Ectodermal cell (in vitro differentiated cells): ENCODE data around the gene NAAA.

Source experiments
- H3K27ac ChIP-seq: 2 replicates; pipeline ENCODE4 v1.7.0; 2013; ENCODE audit warnings: mild to moderate bottlenecking, low read depth, low read length; ENCODE audit not compliant: insufficient read depth, poor library complexity, severe bottlenecking
- H3K27me3 ChIP-seq: 2 replicates; pipeline ENCODE4 v1.7.0; 2013; ENCODE audit warnings: mild to moderate bottlenecking, low read length; ENCODE audit not compliant: insufficient read depth, control insufficient read depth, poor library complexity, severe bottlenecking
- H3K36me3 ChIP-seq: one replicate; pipeline ENCODE4 v1.7.0; 2013; ENCODE audit warnings: low read length; ENCODE audit not compliant: control insufficient read depth, insufficient read depth
- H3K4me1 ChIP-seq: one replicate; pipeline ENCODE4 v1.7.0; 2013; ENCODE audit warnings: low read length; ENCODE audit not compliant: control insufficient read depth, insufficient read depth
- H3K4me3 ChIP-seq: 2 replicates; pipeline ENCODE4 v1.7.0; 2013; ENCODE audit warnings: low read depth, low read length, control low read depth; ENCODE audit not compliant: insufficient read depth
- H3K9me3 ChIP-seq: 2 replicates; pipeline ENCODE4 v1.7.0; 2013; ENCODE audit warnings: mild to moderate bottlenecking, low read length, moderate library complexity; ENCODE audit not compliant: control insufficient read depth
- WGBS, 2 experiments: methylation state at CpG; one replicate each; pipeline ENCODE4 v1.1.7; 2013; ENCODE audit warnings: missing lambda C conversion rate in 2 of 2; 5-methylcytosine and 5-hydroxymethylcytosine counted together

NAAA gene

DNA sequence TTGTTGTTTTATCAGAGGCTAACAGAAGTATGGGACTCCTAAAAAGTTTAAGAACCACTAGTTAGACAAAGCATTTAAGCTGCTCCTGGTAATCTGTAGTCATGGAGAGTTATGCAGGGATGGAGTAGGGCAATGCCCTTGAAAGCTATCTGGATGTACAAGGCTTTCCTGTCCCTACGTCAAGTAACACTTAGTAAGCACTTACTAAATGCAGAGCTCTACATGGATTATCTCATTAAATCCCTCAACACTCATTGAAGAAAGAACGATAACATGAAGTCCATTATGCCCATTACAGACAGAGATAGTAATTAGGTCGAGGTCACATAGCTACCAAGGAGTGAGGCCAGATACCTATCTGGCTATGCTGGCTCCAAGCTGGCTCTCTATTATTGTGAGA, 71.7 kb downstream of the NAAA start:
- Histone ChIP-seq H3K36me3 (no peaks in the 10 kb centered on the region), H3K27me3 (no peaks in the 10 kb centered on the region), H3K4me3 (no peak overlapping the region), H3K4me1 (no peaks in the 10 kb centered on the region), H3K9me3 (no peaks in the 10 kb centered on the region), H3K27ac (no peak overlapping the region)
- 61 to 64% methylated on average over 3 of the region's 3 CpGs for WGBS, 2 experiments

DNA sequence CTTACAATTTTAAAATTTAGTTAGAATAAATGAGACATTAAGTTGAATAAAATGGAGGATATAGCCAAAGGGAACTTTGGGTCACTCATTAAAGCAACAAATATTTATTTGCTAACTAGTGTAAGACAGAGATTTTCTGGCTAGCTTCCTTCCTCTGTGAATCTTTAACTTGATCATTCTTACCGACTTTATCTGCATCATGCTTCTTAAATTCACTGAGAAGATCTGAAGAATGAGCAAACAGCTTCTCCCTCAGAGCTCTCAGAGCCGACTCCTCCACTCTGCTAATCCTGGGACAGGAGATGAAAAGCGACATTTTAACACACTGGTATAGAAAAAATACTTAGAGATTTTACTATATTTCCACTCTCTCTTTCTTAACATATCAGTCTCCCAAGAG, 73.7 kb downstream of the NAAA start:
- no peak overlapping the region for H3K4me3 ChIP-seq
- no peaks in the 10 kb centered on the region for H3K27me3 ChIP-seq
- H3K9me3 ChIP-seq: no peaks in the 10 kb centered on the region
- no peaks in the 10 kb centered on the region for H3K36me3 ChIP-seq
- no peak overlapping the region for H3K27ac ChIP-seq
- WGBS, 2 experiments: 86 to 91% methylated on average over 3 of the region's 3 CpGs
- H3K4me1 ChIP-seq: no peaks in the 10 kb centered on the region
